ENCODE measurements around the gene UQCRC1. TPM values are rescaled to one million over a fixed set of nuclear protein-coding genes. Genes with fewer than 3 reads are reported as not detected.

The UQCRC1 gene
- total RNA-seq, 1 experiment from 2014 or later, result 227 TPM

- POLR2A ChIA-PET, result interaction anchor here (0.7 kb wide), 1 partner anchor 852 kb away, joined by 15 read pairs; no protein-coding TSS in a partner anchor
- Histone ChIP-seq H3K4me3 (ENCODE audit: low read depth in 2 of 2, low read length in 2 of 2) (peak overlapping the region; percentile 59 to 63), H3K4me1 (ENCODE audit: control insufficient read depth, insufficient read depth, low read length) (no peaks in the 10 kb centered on the region), H3K27me3 (ENCODE audit: control insufficient read depth, insufficient read depth, low read length) (no peaks in the 10 kb centered on the region), H3K27ac (ENCODE audit: low read length) (no peak overlapping the region), H3K36me3 (ENCODE audit: control insufficient read depth, insufficient read depth, low read length) (no peaks in the 10 kb centered on the region), H3K9me3 (ENCODE audit: control insufficient read depth, insufficient read depth, low read depth, low read length) (no peaks in the 10 kb centered on the region)
- in situ Hi-C loops (cut with HindIII; ENCODE audit: low pct_unique_long_range_greater_than_20kb, low sequenced_read_pairs), result no loop called here
- BruUV-seq (replicated peaks), result TSS peak; percentile 73
- no peak for DNase-seq (ENCODE audit: low read depth, low spot score)
- TF ChIP-seq CTCF (IDR thresholded peaks at IDR 0.05), result no peak
- TF ChIP-seq POLR2AphosphoS5 (IDR thresholded peaks at IDR 0.05; ENCODE audit: low read depth, low read length), result no peak
- no peak for TF ChIP-seq TCF7L2 (IDR thresholded peaks at IDR 0.05; ENCODE audit: low read depth, low read length)
- TF ChIP-seq REST (IDR thresholded peaks at IDR 0.05; ENCODE audit: insufficient read depth in 1 of 2, low read depth in 2 of 2, low read length in 1 of 2), result no peak
- TF ChIP-seq SIN3A (IDR thresholded peaks at IDR 0.05; ENCODE audit: borderline replicate concordance, insufficient read depth, low read depth, low read length), result no peak
- intact Hi-C loops (cut with micrococcal nuclease; ENCODE audit: unreplicated experiment), result no loop called here
- ATAC-seq, result no peak
- CTCF ChIA-PET, result interaction anchor here (0.6 to 1.3 kb wide), 4 partner anchors 55 to 134 kb away, joined by 3 to 4 read pairs (median 3); no protein-coding TSS in a partner anchor
Observed at GRCh38 chr3:48555949-48556795, 53.3 kb downstream of the UQCRC1 start.

GRCh38 chr3:48555231-48555948 lies 54.1 kb downstream of the UQCRC1 start:
- H3K4me3 ChIP-seq (ENCODE audit: low read depth in 2 of 2, low read length in 2 of 2), result peak overlapping the region in 1 of 2 experiments; percentile 63; a peak in 2 of 4 replicates
- no TSS peak for BruUV-seq (replicated peaks)
- intact Hi-C loops (cut with micrococcal nuclease; ENCODE audit: unreplicated experiment), result no loop called here

More at GRCh38 chr3:48555231-48555948, 54.1 kb downstream of the UQCRC1 start:
- no peak overlapping the region for H3K27ac ChIP-seq (ENCODE audit: low read length)
- no peak for DNase-seq (ENCODE audit: low read depth, low spot score)
- in situ Hi-C loops (cut with HindIII; ENCODE audit: low pct_unique_long_range_greater_than_20kb, low sequenced_read_pairs), result no loop called here
- H3K27me3 ChIP-seq (ENCODE audit: control insufficient read depth, insufficient read depth, low read length), result no peaks in the 10 kb centered on the region
- no peaks in the 10 kb centered on the region for H3K4me1 ChIP-seq (ENCODE audit: control insufficient read depth, insufficient read depth, low read length)
- ChIA-PET POLR2A (no interaction called here), CTCF (interaction anchor here (0.6 to 0.7 kb wide), 2 partner anchors 97 to 133 kb away, joined by 3 read pairs; no protein-coding TSS in a partner anchor)
- H3K36me3 ChIP-seq (ENCODE audit: control insufficient read depth, insufficient read depth, low read length), result no peaks in the 10 kb centered on the region
- H3K9me3 ChIP-seq (ENCODE audit: control insufficient read depth, insufficient read depth, low read depth, low read length), result no peaks in the 10 kb centered on the region
- no peak for ATAC-seq
- TF ChIP-seq TCF7L2 (IDR thresholded peaks at IDR 0.05; ENCODE audit: low read depth, low read length), result no peak
- TF ChIP-seq REST (IDR thresholded peaks at IDR 0.05; ENCODE audit: insufficient read depth in 1 of 2, low read depth in 2 of 2, low read length in 1 of 2), result no peak
- no peak for TF ChIP-seq SIN3A (IDR thresholded peaks at IDR 0.05; ENCODE audit: borderline replicate concordance, insufficient read depth, low read depth, low read length)
- TF ChIP-seq CTCF (IDR thresholded peaks at IDR 0.05), result no peak
- no peak for TF ChIP-seq POLR2AphosphoS5 (IDR thresholded peaks at IDR 0.05; ENCODE audit: low read depth, low read length)
